Stomach (tissue), 4 donors: Measurements from ENCODE around the gene PVALEF.

Experiments used
- POLR2A ChIP-seq, 4 donors: fragments of 450-650 bp; IDR thresholded peaks; one replicate each; pipeline ENCODE4 v1.6.1; 2016; ENCODE audit warnings: antibody characterized with exemption in 4 of 4, control low read depth in 2 of 4, mild to moderate bottlenecking in 1 of 4, moderate library complexity in 1 of 4
- TF ChIP-seq, protein P1 (sequence below), 7 experiments: fragments of 450-650 bp in 4 of 7; fragments of 200-600 bp in 3 of 7; sonication (generic) in 3 of 7; IDR thresholded peaks; one replicate each; pipeline ENCODE4 v1.5.1; 2016 to 2019; ENCODE audit warnings: antibody characterized with exemption in 7 of 7, control low read depth in 2 of 7, mild to moderate bottlenecking in 1 of 7

DNA sequence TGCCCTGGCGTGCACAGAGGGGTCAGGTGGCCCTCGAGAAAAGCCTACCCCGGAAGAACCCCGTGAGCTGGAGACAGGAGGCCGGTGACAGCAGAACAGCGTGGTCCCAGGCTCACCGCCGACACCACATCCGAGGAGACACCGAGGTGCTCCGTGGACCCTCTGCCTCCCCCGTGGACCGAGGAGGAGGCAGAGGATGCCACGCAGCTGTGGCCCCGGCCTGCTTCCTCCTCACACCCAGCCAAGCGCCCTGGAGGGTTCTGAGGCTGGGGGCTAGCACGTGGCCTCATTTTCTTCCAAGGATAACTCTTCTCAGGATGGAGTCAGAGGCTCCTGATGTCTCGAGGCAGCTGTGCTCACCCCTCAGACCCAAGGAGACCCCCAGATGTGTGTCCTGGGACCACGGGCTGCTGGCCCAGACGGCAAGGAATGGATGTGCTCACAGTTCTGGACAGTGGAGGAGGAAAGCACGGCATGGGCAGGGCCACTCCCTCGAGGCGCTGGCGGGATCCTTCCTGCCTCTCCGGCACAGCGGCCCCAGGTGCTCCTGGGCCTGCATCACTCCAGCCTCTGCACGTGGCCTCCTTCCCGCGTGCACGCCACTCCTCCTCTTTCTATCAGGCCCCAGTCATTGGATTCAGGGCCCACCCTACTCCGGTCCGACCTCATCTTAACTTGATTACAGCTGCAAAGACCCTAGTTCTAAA, 4.4 kb upstream of the PVALEF start:
- TF ChIP-seq POLR2A (IDR thresholded peaks at IDR 0.05): no peak
- TF ChIP-seq, protein P1, sequence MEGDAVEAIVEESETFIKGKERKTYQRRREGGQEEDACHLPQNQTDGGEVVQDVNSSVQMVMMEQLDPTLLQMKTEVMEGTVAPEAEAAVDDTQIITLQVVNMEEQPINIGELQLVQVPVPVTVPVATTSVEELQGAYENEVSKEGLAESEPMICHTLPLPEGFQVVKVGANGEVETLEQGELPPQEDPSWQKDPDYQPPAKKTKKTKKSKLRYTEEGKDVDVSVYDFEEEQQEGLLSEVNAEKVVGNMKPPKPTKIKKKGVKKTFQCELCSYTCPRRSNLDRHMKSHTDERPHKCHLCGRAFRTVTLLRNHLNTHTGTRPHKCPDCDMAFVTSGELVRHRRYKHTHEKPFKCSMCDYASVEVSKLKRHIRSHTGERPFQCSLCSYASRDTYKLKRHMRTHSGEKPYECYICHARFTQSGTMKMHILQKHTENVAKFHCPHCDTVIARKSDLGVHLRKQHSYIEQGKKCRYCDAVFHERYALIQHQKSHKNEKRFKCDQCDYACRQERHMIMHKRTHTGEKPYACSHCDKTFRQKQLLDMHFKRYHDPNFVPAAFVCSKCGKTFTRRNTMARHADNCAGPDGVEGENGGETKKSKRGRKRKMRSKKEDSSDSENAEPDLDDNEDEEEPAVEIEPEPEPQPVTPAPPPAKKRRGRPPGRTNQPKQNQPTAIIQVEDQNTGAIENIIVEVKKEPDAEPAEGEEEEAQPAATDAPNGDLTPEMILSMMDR (IDR thresholded peaks at IDR 0.05): no peak
